ENCODE data around the gene PRSS16.
A peak's percentile ranks its signal among the peaks of the same experiment; 100 is the strongest.

The PRSS16 gene

GRCh38 chr6:27230758-27231111 is 16.8 kb upstream of the PRSS16 start:
- Histone ChIP-seq H3K4me1 (peaks cover 8% of the 10 kb centered on the region), H3K36me3 (replicated peaks) (no peaks in the 10 kb centered on the region), H3K9me3 (no peaks in the 10 kb centered on the region), H3K4me3 (no peak overlapping the region), H3K27me3 (ENCODE audit: low read depth) (no peaks in the 10 kb centered on the region)
- in situ Hi-C loops (cut with MboI; ENCODE audit: low sequenced_read_pairs), result no loop called here
- DNase-seq (ENCODE audit: low spot score in 2 of 2), result no peak

DNA sequence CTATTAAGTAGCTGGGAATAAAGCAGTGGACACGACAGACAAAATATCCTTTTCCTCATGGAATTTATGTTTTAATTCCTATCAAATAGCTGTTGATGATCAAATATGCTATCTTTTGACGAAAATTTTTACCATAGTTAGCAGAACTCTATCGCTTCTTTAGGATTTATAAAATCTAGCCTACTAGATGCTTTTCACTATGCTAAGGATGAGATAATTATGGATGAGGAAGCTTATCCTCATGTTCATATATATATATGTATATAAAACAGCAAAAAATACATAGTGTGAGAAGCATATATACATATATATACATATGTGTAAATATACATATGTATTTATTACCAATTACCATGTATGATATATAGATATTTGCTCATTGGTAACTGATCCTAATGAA is 12.9 kb upstream of the PRSS16 start:
- H3K9me3 ChIP-seq, result no peaks in the 10 kb centered on the region
- in situ Hi-C loops (cut with MboI; ENCODE audit: low sequenced_read_pairs), result no loop called here
- H3K27me3 ChIP-seq (ENCODE audit: low read depth), result no peaks in the 10 kb centered on the region
- no peak overlapping the region for H3K4me3 ChIP-seq
- peaks cover 8% of the 10 kb centered on the region for H3K4me1 ChIP-seq
- no peak for DNase-seq (ENCODE audit: low spot score in 2 of 2)
- no peaks in the 10 kb centered on the region for H3K36me3 ChIP-seq (replicated peaks)

- in situ Hi-C loops (cut with MboI; ENCODE audit: low sequenced_read_pairs), result no loop called here
Observed at GRCh38 chr6:27237089-27237803, 10.3 kb upstream of the PRSS16 start.

GRCh38 chr6:27238010-27238983 is 9.2 kb upstream of the PRSS16 start:
- no peaks in the 10 kb centered on the region for H3K9me3 ChIP-seq
- no peaks in the 10 kb centered on the region for H3K27me3 ChIP-seq (ENCODE audit: low read depth)
- no peaks in the 10 kb centered on the region for H3K36me3 ChIP-seq (replicated peaks)
- in situ Hi-C loops (cut with MboI; ENCODE audit: low sequenced_read_pairs), result no loop called here
- H3K4me1 ChIP-seq, result peaks cover 8% of the 10 kb centered on the region
- no peak overlapping the region for H3K4me3 ChIP-seq
- no peak for DNase-seq (ENCODE audit: low spot score in 2 of 2)

More at GRCh38 chr6:27237089-27237803, 10.3 kb upstream of the PRSS16 start:
- H3K4me3 ChIP-seq, result no peak overlapping the region
- DNase-seq (ENCODE audit: low spot score in 2 of 2), result peak; percentile 46 to 54
- peaks cover 8% of the 10 kb centered on the region for H3K4me1 ChIP-seq
- H3K36me3 ChIP-seq (replicated peaks), result no peaks in the 10 kb centered on the region
- no peaks in the 10 kb centered on the region for H3K27me3 ChIP-seq (ENCODE audit: low read depth)
- no peaks in the 10 kb centered on the region for H3K9me3 ChIP-seq

- Histone ChIP-seq H3K4me3 (no peak overlapping the region), H3K36me3 (replicated peaks) (no peaks in the 10 kb centered on the region), H3K9me3 (no peaks in the 10 kb centered on the region), H3K27me3 (ENCODE audit: low read depth) (no peaks in the 10 kb centered on the region), H3K4me1 (peaks cover 3% of the 10 kb centered on the region; the same call in 1 of the 2 replicates)
- no peak for DNase-seq (ENCODE audit: low spot score in 2 of 2)
- in situ Hi-C loops (cut with MboI; ENCODE audit: low sequenced_read_pairs), result no loop called here
Observed at GRCh38 chr6:27239258-27239657, 8.2 kb upstream of the PRSS16 start.

- Histone ChIP-seq H3K4me1 (no peaks in the 10 kb centered on the region), H3K9me3 (no peaks in the 10 kb centered on the region), H3K36me3 (replicated peaks) (no peaks in the 10 kb centered on the region), H3K27me3 (ENCODE audit: low read depth) (no peaks in the 10 kb centered on the region), H3K4me3 (no peak overlapping the region)
- in situ Hi-C loops (cut with MboI; ENCODE audit: low sequenced_read_pairs), result no loop called here
- peak in 1 of 2 experiments; percentile 20 for DNase-seq (ENCODE audit: low spot score in 2 of 2)
Observed at GRCh38 chr6:27241443-27241842, 6.1 kb upstream of the PRSS16 start.

DNA sequence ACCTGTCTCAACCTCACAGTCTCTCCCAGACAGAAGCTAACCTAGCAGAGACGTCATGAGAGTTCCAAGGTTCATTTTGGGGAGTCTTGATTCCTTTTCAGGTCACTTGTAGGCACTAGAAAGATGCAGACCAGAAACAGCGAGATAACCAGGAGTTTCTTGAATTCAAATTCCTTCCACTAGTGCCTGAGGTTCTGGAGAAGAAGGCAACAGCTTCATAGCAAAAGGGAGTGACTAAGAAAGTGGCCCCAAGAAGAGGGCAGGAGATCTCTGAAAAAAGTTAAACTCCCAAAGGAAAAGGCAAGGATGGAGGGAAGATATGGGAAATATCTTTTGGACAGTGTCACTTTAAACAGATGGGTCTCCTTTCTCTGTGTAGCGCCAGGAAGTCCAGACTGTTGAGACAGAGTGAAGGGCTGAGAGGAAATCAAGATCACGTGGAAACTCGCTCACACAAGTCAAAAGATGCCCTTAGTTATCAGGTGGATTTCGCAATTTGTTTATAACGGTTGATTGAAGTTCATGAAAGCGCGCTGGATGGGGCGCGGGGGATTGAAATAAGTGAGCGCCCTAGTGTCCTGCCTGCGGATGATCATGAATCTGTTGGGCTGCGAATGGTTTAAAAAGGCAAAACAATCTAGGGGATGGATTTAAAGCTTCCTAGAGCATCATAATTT is 4.8 kb upstream of the PRSS16 start:
- Histone ChIP-seq H3K27me3 (ENCODE audit: low read depth) (no peaks in the 10 kb centered on the region), H3K36me3 (replicated peaks) (no peaks in the 10 kb centered on the region), H3K4me1 (no peaks in the 10 kb centered on the region), H3K4me3 (no peak overlapping the region), H3K9me3 (no peaks in the 10 kb centered on the region)
- in situ Hi-C loops (cut with MboI; ENCODE audit: low sequenced_read_pairs), result no loop called here
- no peak for DNase-seq (ENCODE audit: low spot score in 2 of 2)

GRCh38 chr6:27248783-27249182 is 1.3 kb downstream of the PRSS16 start:
- Histone ChIP-seq H3K36me3 (replicated peaks) (no peaks in the 10 kb centered on the region), H3K4me3 (no peak overlapping the region), H3K4me1 (peaks cover 6% of the 10 kb centered on the region), H3K9me3 (no peaks in the 10 kb centered on the region), H3K27me3 (ENCODE audit: low read depth) (no peaks in the 10 kb centered on the region)
- DNase-seq (ENCODE audit: low spot score in 2 of 2), result no peak
- in situ Hi-C loops (cut with MboI; ENCODE audit: low sequenced_read_pairs), result no loop called here

- Histone ChIP-seq H3K4me1 (peaks cover 6% of the 10 kb centered on the region), H3K36me3 (replicated peaks) (no peaks in the 10 kb centered on the region), H3K27me3 (ENCODE audit: low read depth) (no peaks in the 10 kb centered on the region), H3K9me3 (no peaks in the 10 kb centered on the region), H3K4me3 (peak overlapping the region; percentile 64)
- DNase-seq (ENCODE audit: low spot score in 2 of 2), result no peak
- in situ Hi-C loops (cut with MboI; ENCODE audit: low sequenced_read_pairs), result no loop called here
Observed at GRCh38 chr6:27250277-27251111, 3.0 kb downstream of the PRSS16 start.

GRCh38 chr6:27251112-27251605 is 3.7 kb downstream of the PRSS16 start:
- Histone ChIP-seq H3K4me3 (peak overlapping the region; percentile 64), H3K36me3 (replicated peaks) (no peaks in the 10 kb centered on the region), H3K27me3 (ENCODE audit: low read depth) (no peaks in the 10 kb centered on the region), H3K9me3 (no peaks in the 10 kb centered on the region), H3K4me1 (peaks cover 6% of the 10 kb centered on the region)
- peak; percentile 90 to 98 for DNase-seq (ENCODE audit: low spot score in 2 of 2)
- in situ Hi-C loops (cut with MboI; ENCODE audit: low sequenced_read_pairs), result no loop called here

DNA sequence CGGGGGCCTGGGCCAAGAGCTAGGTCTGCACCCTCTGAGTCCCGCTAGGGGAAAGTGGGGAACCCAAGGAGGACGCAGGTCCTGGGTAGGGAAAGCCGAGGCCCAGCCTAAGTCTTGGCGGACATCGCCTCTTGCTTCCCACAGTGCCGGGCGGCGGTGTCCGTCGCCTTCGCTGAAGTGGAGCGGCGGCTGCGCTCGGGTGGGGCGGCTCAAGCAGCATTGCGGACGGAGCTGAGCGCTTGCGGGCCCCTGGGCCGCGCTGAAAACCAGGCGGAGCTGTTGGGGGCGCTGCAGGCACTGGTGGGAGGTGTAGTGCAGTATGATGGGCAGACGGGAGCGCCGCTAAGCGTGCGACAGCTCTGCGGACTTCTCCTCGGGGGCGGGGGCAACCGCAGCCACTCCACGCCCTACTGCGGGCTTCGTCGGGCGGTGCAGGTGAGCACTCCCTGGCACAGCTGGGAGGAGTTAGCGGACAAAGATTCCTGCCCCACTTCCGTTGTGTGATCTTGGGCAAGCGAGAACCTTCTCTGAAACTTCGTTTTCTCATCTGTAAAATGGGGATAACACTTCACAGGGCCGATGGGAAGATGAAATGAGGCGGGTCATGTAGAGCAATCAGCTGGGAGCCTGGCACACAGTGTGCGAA is 4.2 kb downstream of the PRSS16 start:
- in situ Hi-C loops (cut with MboI; ENCODE audit: low sequenced_read_pairs), result no loop called here
- H3K4me3 ChIP-seq, result peak overlapping the region; percentile 64
- no peaks in the 10 kb centered on the region for H3K36me3 ChIP-seq (replicated peaks)
- no peaks in the 10 kb centered on the region for H3K9me3 ChIP-seq
- peaks cover 6% of the 10 kb centered on the region for H3K4me1 ChIP-seq
- no peaks in the 10 kb centered on the region for H3K27me3 ChIP-seq (ENCODE audit: low read depth)
- DNase-seq (ENCODE audit: low spot score in 2 of 2), result peak; percentile 85 to 93

GRCh38 chr6:27254566-27254965 is 7.1 kb downstream of the PRSS16 start:
- DNase-seq (ENCODE audit: low spot score in 2 of 2), result no peak
- no peaks in the 10 kb centered on the region for H3K27me3 ChIP-seq (ENCODE audit: low read depth)
- in situ Hi-C loops (cut with MboI; ENCODE audit: low sequenced_read_pairs), result no loop called here

More at GRCh38 chr6:27254566-27254965, 7.1 kb downstream of the PRSS16 start:
- H3K4me1 ChIP-seq, result peaks cover 6% of the 10 kb centered on the region
- H3K36me3 ChIP-seq (replicated peaks), result no peaks in the 10 kb centered on the region
- no peaks in the 10 kb centered on the region for H3K9me3 ChIP-seq
- H3K4me3 ChIP-seq, result no peak overlapping the region
